H9 (cell line): ENCODE data around the gene ADGRA1. TPM values are rescaled to one million over a fixed set of nuclear protein-coding genes. Genes with fewer than 3 reads are reported as not detected.

Source experiments
- DNase-seq: peaks from one replicate; pipeline ENCODE4 v3.0.0-alpha.2; 2017
- H2AFZ ChIP-seq: one replicate; pipeline ENCODE4 v1.6.1; 2013; ENCODE audit warnings: mild to moderate bottlenecking, low read length, control low read depth, moderate library complexity
- H2AK5ac ChIP-seq: 2 replicates; pipeline ENCODE4 v1.6.1; 2013; ENCODE audit warnings: low read length, control low read depth, mixed read lengths; ENCODE audit not compliant: insufficient read length
- H2BK120ac ChIP-seq: one replicate; pipeline ENCODE4 v1.6.1; 2013; ENCODE audit warnings: low read depth, mild to moderate bottlenecking, low read length, control low read depth, inconsistent platforms; ENCODE audit not compliant: poor library complexity, severe bottlenecking
- H2BK12ac ChIP-seq: 2 replicates; pipeline ENCODE4 v1.6.1; 2013; ENCODE audit warnings: low read length, control low read depth, mixed read lengths, low read depth; ENCODE audit not compliant: insufficient read length
- H2BK15ac ChIP-seq: 2 replicates; pipeline ENCODE4 v1.6.1; 2013; ENCODE audit warnings: low read depth, low read length, control low read depth
- H2BK20ac ChIP-seq: one replicate; pipeline ENCODE4 v1.6.1; 2013; ENCODE audit warnings: low read depth, mild to moderate bottlenecking, low read length, control low read depth, inconsistent platforms; ENCODE audit not compliant: poor library complexity, severe bottlenecking
- H2BK5ac ChIP-seq: 2 replicates; pipeline ENCODE4 v1.6.1; 2013; ENCODE audit warnings: low read length, control low read depth, mixed read lengths; ENCODE audit not compliant: insufficient read length
- H3K14ac ChIP-seq: 2 replicates; pipeline ENCODE4 v1.6.1; 2013; ENCODE audit warnings: low read length, control low read depth; ENCODE audit not compliant: insufficient read depth
- H3K18ac ChIP-seq: 2 replicates; pipeline ENCODE4 v1.6.1; 2013; ENCODE audit warnings: low read depth, mild to moderate bottlenecking, mixed read lengths, low read length, control low read depth; ENCODE audit not compliant: insufficient read length
- H3K23ac ChIP-seq: 2 replicates; pipeline ENCODE4 v1.6.1; 2013; ENCODE audit warnings: low read length, control low read depth, mixed read lengths, low read depth; ENCODE audit not compliant: insufficient read length
- H3K23me2 ChIP-seq: 2 replicates; pipeline ENCODE4 v1.6.1; 2013; ENCODE audit warnings: low read depth, mild to moderate bottlenecking, mixed read lengths, low read length, control low read depth; ENCODE audit not compliant: insufficient read length, poor library complexity, severe bottlenecking
- H3K27ac ChIP-seq: 2 replicates; pipeline ENCODE4 v1.5.1; 2013; ENCODE audit warnings: low read length, control low read depth, mixed read lengths, low read depth; ENCODE audit not compliant: insufficient read length
- H3K27me3 ChIP-seq: 2 replicates; pipeline ENCODE4 v1.6.1; 2013; ENCODE audit warnings: low read length, control low read depth, inconsistent platforms; ENCODE audit not compliant: insufficient read depth
- H3K4ac ChIP-seq: 2 replicates; pipeline ENCODE4 v1.6.1; 2013; ENCODE audit warnings: low read depth, mild to moderate bottlenecking, control low read depth, inconsistent platforms, low read length, moderate library complexity
- H3K4me1 ChIP-seq: 2 replicates; pipeline ENCODE4 v1.6.1; 2013; ENCODE audit warnings: low read length, control low read depth, inconsistent platforms; ENCODE audit not compliant: insufficient read depth
- H3K4me2 ChIP-seq: 2 replicates; pipeline ENCODE4 v1.6.1; 2013; ENCODE audit warnings: low read length, control low read depth, mixed read lengths; ENCODE audit not compliant: insufficient read length, insufficient read depth
- H3K56ac ChIP-seq: 2 replicates; pipeline ENCODE4 v1.6.1; 2013; ENCODE audit warnings: low read depth, mild to moderate bottlenecking, mixed read lengths, low read length, control low read depth; ENCODE audit not compliant: insufficient read length
- H3K79me1 ChIP-seq: 2 replicates; pipeline ENCODE4 v1.6.1; 2013; ENCODE audit warnings: low read depth, mild to moderate bottlenecking, moderate library complexity, low read length, control low read depth, inconsistent platforms; ENCODE audit not compliant: insufficient read depth, poor library complexity, severe bottlenecking
- H3K79me2 ChIP-seq: 2 replicates; pipeline ENCODE4 v1.6.1; 2013; ENCODE audit warnings: low read length, control low read depth, inconsistent platforms; ENCODE audit not compliant: insufficient read depth
- H3K9ac ChIP-seq: 2 replicates; pipeline ENCODE4 v1.6.1; 2013; ENCODE audit warnings: low read length, control low read depth, mixed read lengths; ENCODE audit not compliant: insufficient read length; ENCODE audit errors: extremely low read depth
- H3K9me3 ChIP-seq: one replicate; pipeline ENCODE4 v1.6.1; 2013; ENCODE audit warnings: low read depth, low read length, inconsistent platforms; ENCODE audit not compliant: control insufficient read depth
- H3T11ph ChIP-seq: one replicate; pipeline ENCODE4 v1.6.1; 2013; ENCODE audit warnings: mild to moderate bottlenecking, low read length, control low read depth, inconsistent platforms
- H4K20me1 ChIP-seq: one replicate; pipeline ENCODE4 v1.6.1; 2013; ENCODE audit not compliant: control insufficient read depth, insufficient read length, insufficient read depth
- H4K5ac ChIP-seq: 2 replicates; pipeline ENCODE4 v1.6.1; 2013; ENCODE audit warnings: low read depth, mild to moderate bottlenecking, mixed read lengths, low read length, control low read depth; ENCODE audit not compliant: insufficient read length
- H4K8ac ChIP-seq: replicated peaks from 2 replicates; pipeline ENCODE4 v1.6.1; 2013; ENCODE audit warnings: low read length, control low read depth, mixed read lengths, low read depth; ENCODE audit not compliant: insufficient read length
- H4K91ac ChIP-seq: 2 replicates; pipeline ENCODE4 v1.6.1; 2013; ENCODE audit warnings: low read depth, mild to moderate bottlenecking, moderate library complexity, mixed read lengths, low read length, control low read depth; ENCODE audit not compliant: insufficient read length
- H3K27ac Mint-ChIP-seq, 3 experiments: 2 replicates in 2 of 3; 3 replicates in 1 of 3; pipeline ENCODE4 v1.8.0; 2020 to 2021; ENCODE audit warnings: mixed read lengths in 3 of 3, mild to moderate bottlenecking in 1 of 3, moderate library complexity in 1 of 3
- H3K27me3 Mint-ChIP-seq: 2 replicates; pipeline ENCODE4 v1.8.0; 2021; ENCODE audit warnings: low read depth, mild to moderate bottlenecking, moderate library complexity, mixed read lengths
- H3K36me3 Mint-ChIP-seq, 3 experiments: 2 replicates in 2 of 3; 3 replicates in 1 of 3; pipeline ENCODE4 v1.8.0; 2020 to 2021; ENCODE audit warnings: low read depth in 3 of 3, mixed read lengths in 3 of 3; ENCODE audit not compliant: insufficient read depth in 1 of 3
- H3K4me1 Mint-ChIP-seq, 2 experiments: 2 replicates each; pipeline ENCODE4 v1.8.0; 2020; ENCODE audit warnings: mixed read lengths in 2 of 2
- H3K4me3 Mint-ChIP-seq, 2 experiments: 2 replicates in 1 of 2; 3 replicates in 1 of 2; pipeline ENCODE4 v1.8.0; 2020 to 2021; ENCODE audit warnings: mild to moderate bottlenecking in 2 of 2, mixed read lengths in 2 of 2, moderate library complexity in 1 of 2
- H3K9me3 Mint-ChIP-seq, 2 experiments: 2 replicates in 1 of 2; 3 replicates in 1 of 2; pipeline ENCODE4 v1.8.0; 2020; ENCODE audit warnings: mild to moderate bottlenecking in 2 of 2, mixed read lengths in 2 of 2, moderate library complexity in 1 of 2
- CTCF ChIP-seq: fragments of 200-600 bp; sonication (generic); conservative IDR thresholded peaks from 3 replicates; pipeline ENCODE4 v1.8.0; 2021; ENCODE audit warnings: antibody characterized with exemption, mild to moderate bottlenecking
- WGBS: extraction: QIAGEN DNeasy Blood & Tissue Kit; methylation state at CpG from one replicate; pipeline ENCODE4 v1.1.7; 2013; ENCODE audit warnings: missing lambda C conversion rate, low lambda C conversion rate, mixed read lengths; ENCODE audit not compliant: insufficient read length; ENCODE audit errors: extremely low coverage; 5-methylcytosine and 5-hydroxymethylcytosine counted together
- total RNA-seq: library from RNA; stranded (reverse); gene quantifications from 2 replicates; pipeline ENCODE4 v1.2.1, GENCODE V29; 2021

Gene ADGRA1
- total RNA-seq, 1 experiment from 2014 or later, result 0.11 TPM

GRCh38 chr10:133124357-133125211 is 36.9 kb downstream of the ADGRA1 start:
- H3K23ac ChIP-seq, result no peak overlapping the region
- H4K8ac ChIP-seq, result no peak overlapping the region
- H2BK5ac ChIP-seq, result no peak overlapping the region
- peak; percentile 78 for DNase-seq
- Mint-ChIP-seq H3K9me3 (peaks cover 3 to 11% of the 10 kb centered on the region in 2 experiments), H3K27me3 (peaks cover 8% of the 10 kb centered on the region), H3K36me3 (no peaks in the 10 kb centered on the region; a peak in 1 of 7 replicates), H3K27ac (peak overlapping the region in 1 of 3 experiments; percentile 27; a peak in 1 of 7 replicates), H3K4me1 (peaks cover 0 to 2% of the 10 kb centered on the region in 2 experiments; a peak in 1 of 4 replicates), H3K4me3 (peak overlapping the region in 1 of 2 experiments; percentile 39; a peak in 1 of 5 replicates)
- H3K4me2 ChIP-seq, result no peak overlapping the region
- H4K5ac ChIP-seq, result no peak overlapping the region
- H2AK5ac ChIP-seq, result no peak overlapping the region
- no peak overlapping the region for H3K27ac ChIP-seq
- no peak overlapping the region for H2BK15ac ChIP-seq
- no peaks in the 10 kb centered on the region for H3K27me3 ChIP-seq
- no peak overlapping the region for H2BK12ac ChIP-seq
- H3K9ac ChIP-seq, result no peak overlapping the region
- H3K4me1 ChIP-seq, result no peaks in the 10 kb centered on the region
- TF ChIP-seq CTCF, result peak; percentile 94
- H3K9me3 ChIP-seq, result no peaks in the 10 kb centered on the region
- H3K79me2 ChIP-seq, result no peaks in the 10 kb centered on the region
- no peak overlapping the region for H4K91ac ChIP-seq
- no peak overlapping the region for H2BK20ac ChIP-seq
- no peak overlapping the region for H2BK120ac ChIP-seq
- no peaks in the 10 kb centered on the region for H3K23me2 ChIP-seq
- no peak overlapping the region for H3K18ac ChIP-seq
- WGBS, result no CpG with 5 or more reads among the region's 58 CpGs
- H3T11ph ChIP-seq, result no peak overlapping the region
- no peak overlapping the region for H2AFZ ChIP-seq
- H3K4ac ChIP-seq, result no peak overlapping the region
- no peaks in the 10 kb centered on the region for H4K20me1 ChIP-seq
- H3K79me1 ChIP-seq, result no peaks in the 10 kb centered on the region
- H3K14ac ChIP-seq, result no peak overlapping the region
- H3K56ac ChIP-seq, result no peak overlapping the region
